ENCODE results near the gene RBP2.

GRCh38 chr3:139441656-139442055 lies 34.7 kb downstream of the RBP2 start:
- TF ChIP-seq CTCF (IDR thresholded peaks at IDR 0.05), result no peak
- no peak for TF ChIP-seq POLR2A (IDR thresholded peaks at IDR 0.05)
- no peak for TF ChIP-seq EP300 (IDR thresholded peaks at IDR 0.05)

Measured in sigmoid colon (tissue), 4 donors.